Adrenal gland (tissue), 12 donors: ENCODE results near the gene FNDC5. TPM values are rescaled to one million over a fixed set of nuclear protein-coding genes. Genes with fewer than 3 reads are reported as not detected.

Experiments used
- DNase-seq, 7 donors: peaks; one replicate each; pipeline ENCODE4 v3.0.0-alpha.2; 2019 to 2020
- H3K27ac ChIP-seq, 5 donors: fragments of 200-600 bp; sonication (generic) in 4 of 5; 1 replicate in 3 of 5; 2 replicates in 2 of 5; pipeline versions ENCODE4 v1.5.1 to v1.8.0; 2016 to 2020; ENCODE audit warnings: mild to moderate bottlenecking in 1 of 5
- H3K27me3 ChIP-seq: fragments of 200-600 bp; 2 replicates; pipeline ENCODE4 v1.8.0; 2021
- H3K36me3 ChIP-seq, 2 donors: fragments of 200-600 bp; replicated peaks in 1 of 2; 1 replicate in 1 of 2; 2 replicates in 1 of 2; pipeline versions ENCODE4 v1.5.1 to v1.8.0; 2018 to 2022
- H3K4me1 ChIP-seq, 2 donors: fragments of 200-600 bp; replicated peaks in 1 of 2; 1 replicate in 1 of 2; 2 replicates in 1 of 2; pipeline versions ENCODE4 v1.5.1 to v1.8.0; 2018 to 2021
- H3K4me3 ChIP-seq, 4 donors: fragments of 200-600 bp; sonication (generic) in 3 of 4; one replicate each; pipeline ENCODE4 v1.5.1; 2016 to 2018
- H3K9me3 ChIP-seq, 3 donors: fragments of 200-600 bp; sonication (generic) in 1 of 3; replicated peaks in 1 of 3; 1 replicate in 2 of 3; 2 replicates in 1 of 3; pipeline versions ENCODE4 v1.5.1 to v1.8.0; 2016 to 2021
- CTCF ChIP-seq, 6 experiments: fragments of 450-650 bp in 4 of 6; fragments of 200-600 bp in 2 of 6; sonication (generic) in 1 of 6; IDR thresholded peaks; 1 replicate in 5 of 6; 2 replicates in 1 of 6; pipeline versions ENCODE4 v1.5.1 to v1.8.0; 2016 to 2021; ENCODE audit warnings: antibody characterized with exemption in 6 of 6, mild to moderate bottlenecking in 2 of 6, moderate library complexity in 1 of 6
- POLR2A ChIP-seq, 2 donors: fragments of 450-650 bp; IDR thresholded peaks; one replicate each; pipeline ENCODE4 v1.6.1; 2017; ENCODE audit warnings: antibody characterized with exemption in 2 of 2, mild to moderate bottlenecking in 2 of 2, moderate library complexity in 1 of 2
- WGBS, 4 donors: extraction: QIAGEN DNeasy Blood & Tissue Kit in 2 of 4; methylation state at CpG; one replicate each; pipeline versions ENCODE4 v1.1.5 to v1.1.7; 2013 to 2017; 5-methylcytosine and 5-hydroxymethylcytosine counted together
- intact Hi-C, 2 donors: fragments of 100-400 bp; cut with DNase I; formaldehyde crosslinking; loops; one replicate each; pipeline versions ENCODE4 v1.14.1 to v1.15.0; 2022 to 2023
- polyA plus RNA-seq, 3 donors: library from polyadenylated mRNA; stranded (reverse); fragments of 200-250 nt in 2 of 3; fragments of 350-450 nt in 1 of 3; fragmentation: Illumina TruSeq in 1 of 3; extraction: RNeasy Lipid Tissue Mini Kit (QIAGEN cat#74804) in 1 of 3; gene quantifications; one replicate each; pipeline ENCODE4 v1.2.3, GENCODE V29; 2013 to 2014
- total RNA-seq, 9 donors: library from RNA; depleted of rRNA in 4 of 9; stranded (reverse); fragments of >200 nt in 4 of 9; fragments of 120-200 nt in 1 of 9; fragmentation: NEBNext Ultra II Directional in 1 of 9; extraction: Animal tissue kit (Norgen Biotek cat#: 25700) in 1 of 9; gene quantifications; one replicate each; pipeline versions ENCODE4 v1.1.0 to v1.2.4, GENCODE V29; 2013 to 2023
- donor health status: healthy with polysubstance abuse.
- donor health status: Bipolar disorder and iron deficiency.
- donor health status: DM: yes; HTN: yes; CAD: no.
- donor health status: DM: no; HTN: no; CAD: no.
- donor health status: DM: no; HTN: no; CAD: no.
- donor health status: DM: yes; HTN: yes; CAD: no.

The FNDC5 gene
- total and polyA plus RNA-seq, 12 donors = 12.6 to 72.0 (median 39.0) TPM

GRCh38 chr1:32855861-32856617, 14.7 kb downstream of the FNDC5 start:
- Histone ChIP-seq H3K36me3 (peaks cover 0 to 53% of the 10 kb centered on the region in 2 donors), H3K27ac (no peak overlapping the region), H3K27me3 (no peaks in the 10 kb centered on the region), H3K4me1 (peaks cover 0 to under 1% of the 10 kb centered on the region in 2 donors), H3K9me3 (no peaks in the 10 kb centered on the region), H3K4me3 (no peak overlapping the region)
- intact Hi-C loops = no loop called here
- TF ChIP-seq CTCF (IDR thresholded peaks at IDR 0.05) (no peak), POLR2A (IDR thresholded peaks at IDR 0.05) (no peak)
- no peak for DNase-seq
- 91 to 95% (median 94%) methylated on average over 13 of the region's 13 CpGs for WGBS, 4 donors

- Histone ChIP-seq H3K9me3 (no peaks in the 10 kb centered on the region), H3K27me3 (no peaks in the 10 kb centered on the region), H3K27ac (peak overlapping the region in 1 of 5 donors; percentile 43), H3K36me3 (peaks cover 0 to 21% of the 10 kb centered on the region in 2 donors), H3K4me3 (no peak overlapping the region), H3K4me1 (peaks cover 5 to 17% of the 10 kb centered on the region in 2 donors)
- TF ChIP-seq CTCF (IDR thresholded peaks at IDR 0.05) (no peak), POLR2A (IDR thresholded peaks at IDR 0.05) (no peak)
- DNase-seq = peak in 1 of 7 donors; percentile 82
- WGBS, 4 donors = 36 to 45% (median 41%) methylated on average over 2 of the region's 2 CpGs
- intact Hi-C loops = no loop called here
Observed at GRCh38 chr1:32848354-32849063, 22.2 kb downstream of the FNDC5 start.

- Histone ChIP-seq H3K27ac (no peak overlapping the region), H3K27me3 (no peaks in the 10 kb centered on the region), H3K9me3 (no peaks in the 10 kb centered on the region), H3K4me1 (peaks cover 12 to 13% of the 10 kb centered on the region in 2 donors), H3K36me3 (peaks cover 0 to 78% of the 10 kb centered on the region in 2 donors), H3K4me3 (no peak overlapping the region)
- TF ChIP-seq POLR2A (IDR thresholded peaks at IDR 0.05) (no peak), CTCF (IDR thresholded peaks at IDR 0.05) (no peak)
- DNase-seq = no peak
- 88 to 100% (median 92%) methylated on average over 1 of the region's 1 CpG for WGBS, 4 donors
- intact Hi-C loops = no loop called here
Observed at GRCh38 chr1:32831878-32832277, 38.8 kb downstream of the FNDC5 start.

GRCh38 chr1:32830092-32830852, 40.4 kb downstream of the FNDC5 start:
- Histone ChIP-seq H3K4me3 (no peak overlapping the region), H3K4me1 (peaks cover 12 to 13% of the 10 kb centered on the region in 2 donors), H3K9me3 (no peaks in the 10 kb centered on the region), H3K27ac (no peak overlapping the region), H3K27me3 (no peaks in the 10 kb centered on the region), H3K36me3 (peaks cover 0 to 93% of the 10 kb centered on the region in 2 donors)
- TF ChIP-seq POLR2A (IDR thresholded peaks at IDR 0.05) (no peak), CTCF (IDR thresholded peaks at IDR 0.05) (no peak)
- intact Hi-C loops = no loop called here
- no peak for DNase-seq
- 89 to 92% (median 90%) methylated on average over 6 of the region's 6 CpGs for whole genome bisulfite sequencing, 4 donors
